HG02763 (cell line): ENCODE results near the gene DAD1.
"Not testable (repeated sequence)": the region's sequence is repeated elsewhere in the genome, so short reads cannot be mapped to it uniquely, and the experiment has no call there.

Experiments
- ATAC-seq: cut with Tn5 transposase; IDR thresholded peaks from one replicate; pipeline ENCODE4 v1.9.1; 2021; ENCODE audit warnings: mild to moderate bottlenecking, moderate library complexity; ENCODE audit not compliant: unreplicated experiment

DAD1 gene

GRCh38 chr14:22599349-22599748 is 10.3 kb upstream of the DAD1 start:
- no peak for ATAC-seq

GRCh38 chr14:22598896-22599244 is 9.8 kb upstream of the DAD1 start:
- peak; percentile 34 for ATAC-seq

GRCh38 chr14:22598099-22598895 is 9.3 kb upstream of the DAD1 start, which contains the start of gene ABHD4:
TSS of gene ABHD4 (plus strand) at chr14:22598300. CDS start at chr14:22598307, 7 bp downstream.
- peak; percentile 83 for ATAC-seq

GRCh38 chr14:22597771-22598098 is 8.7 kb upstream of the DAD1 start:
- ATAC-seq: peak; percentile 19

- no peak for ATAC-seq
Measured at GRCh38 chr14:22597265-22597664, 8.2 kb upstream of the DAD1 start.

- no peak for ATAC-seq
Measured at GRCh38 chr14:22596354-22596879, 7.4 kb upstream of the DAD1 start.

GRCh38 chr14:22594156-22594716 is 5.2 kb upstream of the DAD1 start:
- no peak for ATAC-seq

- ATAC-seq: no peak
Measured at GRCh38 chr14:22593601-22594000, 4.6 kb upstream of the DAD1 start.

- no peak for ATAC-seq
Measured at GRCh38 chr14:22593189-22593588, 4.2 kb upstream of the DAD1 start.

GRCh38 chr14:22588526-22589095 is 413 bp downstream of the DAD1 start:
- no peak for ATAC-seq

GRCh38 chr14:22587677-22588422 is 1.2 kb downstream of the DAD1 start:
- ATAC-seq: not testable (repeated sequence)

GRCh38 chr14:22587247-22587646 is 1.8 kb downstream of the DAD1 start:
- no peak for ATAC-seq

- no peak for ATAC-seq
Measured at GRCh38 chr14:22583994-22584393, 5.0 kb downstream of the DAD1 start.

GRCh38 chr14:22580625-22581024 is 8.4 kb downstream of the DAD1 start:
- no peak for ATAC-seq

GRCh38 chr14:22579881-22580280 is 9.1 kb downstream of the DAD1 start:
- ATAC-seq: no peak

- no peak for ATAC-seq
Measured at GRCh38 chr14:22579236-22579635, 9.8 kb downstream of the DAD1 start.

- ATAC-seq: no peak
Measured at GRCh38 chr14:22577334-22577908, 11.6 kb downstream of the DAD1 start.

- ATAC-seq: no peak
Measured at GRCh38 chr14:22573804-22574203, 15.2 kb downstream of the DAD1 start.

- no peak for ATAC-seq
Measured at GRCh38 chr14:22572562-22573058, 16.4 kb downstream of the DAD1 start.

GRCh38 chr14:22570132-22570949 is 18.7 kb downstream of the DAD1 start:
- peak; percentile 61 for ATAC-seq
